ENCODE results near the gene TGFBR1.

The TGFBR1 gene

DNA sequence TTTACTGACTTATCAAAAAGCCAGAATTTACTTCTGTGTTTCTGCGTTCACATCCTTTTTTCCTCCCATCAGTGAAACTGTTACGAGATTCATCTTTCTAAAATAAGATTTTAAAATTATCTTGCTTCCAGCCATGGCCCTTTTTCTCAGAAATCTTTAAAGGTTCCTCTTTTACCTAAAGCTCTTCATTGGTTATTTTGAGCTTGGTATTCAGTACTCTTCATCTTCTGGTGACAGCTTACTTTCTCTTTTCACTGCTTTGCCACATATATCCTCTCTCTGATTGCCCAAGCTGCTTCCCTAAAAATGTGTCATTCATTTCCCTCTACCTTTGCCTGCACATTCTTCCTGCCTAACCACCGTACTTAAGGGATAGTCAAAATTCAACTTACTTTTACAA lies 32.3 kb downstream of the TGFBR1 start:
- no peak for DNase-seq (ENCODE audit: low spot score)

DNA sequence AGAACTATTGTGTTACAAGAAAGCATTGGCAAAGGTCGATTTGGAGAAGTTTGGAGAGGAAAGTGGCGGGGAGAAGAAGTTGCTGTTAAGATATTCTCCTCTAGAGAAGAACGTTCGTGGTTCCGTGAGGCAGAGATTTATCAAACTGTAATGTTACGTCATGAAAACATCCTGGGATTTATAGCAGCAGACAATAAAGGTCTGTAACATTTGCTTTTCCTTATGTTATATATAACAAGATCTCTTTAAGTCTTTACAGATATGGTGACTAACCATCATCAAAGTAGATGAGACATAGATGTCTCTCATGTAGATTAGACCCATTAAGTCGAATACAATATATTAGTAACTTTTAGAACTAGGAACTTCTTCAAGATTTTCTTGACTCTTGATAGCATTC lies 33.0 kb downstream of the TGFBR1 start:
- no peak for DNase-seq (ENCODE audit: low spot score)

DNA sequence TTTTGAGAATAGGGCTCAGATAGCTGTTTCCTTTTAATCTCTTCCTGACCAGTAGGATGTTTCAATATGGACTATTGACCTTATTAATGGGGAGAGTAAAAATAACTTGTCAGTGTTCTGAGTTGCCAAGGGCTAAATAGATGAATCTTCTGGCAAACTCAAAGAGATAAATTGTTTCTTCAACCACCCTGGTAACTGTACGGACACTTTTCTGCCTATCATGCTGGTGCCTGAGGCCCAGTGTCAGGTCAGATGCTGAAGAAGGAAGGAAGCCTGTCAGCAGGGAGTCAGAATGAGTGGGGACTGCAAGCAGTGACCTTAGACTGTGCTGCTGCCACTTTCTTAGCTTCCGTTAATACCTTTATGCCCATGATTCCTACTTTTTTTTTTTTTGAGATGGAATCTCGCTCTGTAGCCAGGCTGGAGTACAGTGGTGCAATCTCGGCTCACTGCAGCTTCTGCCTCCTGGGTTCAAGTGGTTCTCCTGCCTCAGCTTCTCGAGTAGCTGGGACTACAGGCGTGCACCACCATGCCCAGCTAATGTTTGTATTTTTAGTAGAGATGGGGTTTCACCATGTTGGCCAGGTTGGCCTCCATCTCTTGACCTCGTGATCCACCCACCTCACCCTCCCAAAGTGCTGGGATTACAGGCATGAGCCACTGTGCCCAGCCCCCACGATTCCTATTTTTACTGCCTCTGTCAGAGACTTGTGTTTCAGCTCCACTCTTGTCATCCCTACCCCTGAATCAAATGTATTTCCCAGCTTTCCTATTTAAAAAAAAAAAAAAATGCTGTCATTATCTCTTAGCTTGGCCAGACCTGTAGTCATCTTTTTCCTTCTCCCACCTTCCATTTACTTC lies 33.7 kb downstream of the TGFBR1 start:
- DNase-seq (ENCODE audit: low spot score) = no peak

DNA sequence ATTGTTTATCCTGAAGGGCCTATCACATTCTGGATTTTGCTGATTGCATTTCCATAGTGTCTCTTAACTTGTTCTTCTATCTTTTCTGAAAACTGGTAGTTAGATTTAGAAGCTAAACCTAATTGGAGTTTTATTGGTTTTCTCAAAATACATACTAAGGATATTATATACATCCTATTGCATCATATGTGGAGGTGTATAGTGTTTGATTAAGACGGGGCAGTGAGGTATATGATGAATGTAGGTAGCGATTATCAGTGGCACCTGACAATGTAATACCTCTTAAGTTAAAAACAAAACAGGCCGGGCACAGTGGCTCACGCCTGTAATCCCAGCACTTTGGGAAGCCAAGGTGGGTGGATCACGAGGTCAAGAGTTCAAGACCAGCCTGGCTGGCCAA lies 35.0 kb downstream of the TGFBR1 start:
- no peak for DNase-seq (ENCODE audit: low spot score)

DNA sequence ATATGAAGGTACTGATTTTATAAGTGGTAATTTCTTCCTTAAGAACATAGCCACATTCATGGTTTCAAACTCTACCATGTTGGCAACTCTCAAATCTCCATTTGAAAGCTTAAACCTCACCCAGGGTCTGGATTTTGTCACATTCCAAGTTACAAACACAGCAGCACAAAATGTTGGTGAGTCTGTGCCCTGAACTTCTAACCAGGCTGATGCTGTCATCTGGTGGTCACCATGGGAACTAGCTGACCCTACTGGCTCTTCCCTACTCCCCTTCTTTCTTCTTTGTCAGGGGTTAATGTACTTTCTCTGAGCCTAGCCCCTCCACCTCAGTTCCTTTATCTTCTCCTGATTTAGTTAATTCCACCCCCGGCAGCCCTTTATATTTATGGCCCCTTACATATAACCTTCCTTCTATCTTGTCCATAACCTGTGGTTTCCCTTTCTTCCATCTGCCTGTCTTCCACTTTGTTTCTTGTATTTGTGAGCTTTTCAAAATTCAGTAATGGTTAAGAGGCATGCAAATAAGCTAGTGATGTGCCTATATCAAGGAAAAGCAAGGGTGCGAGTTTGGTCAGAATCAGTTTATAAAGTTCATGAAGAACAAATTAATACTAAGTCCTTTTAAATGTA lies 35.9 kb downstream of the TGFBR1 start:
- peak; percentile 38 for DNase-seq (ENCODE audit: low spot score)

DNA sequence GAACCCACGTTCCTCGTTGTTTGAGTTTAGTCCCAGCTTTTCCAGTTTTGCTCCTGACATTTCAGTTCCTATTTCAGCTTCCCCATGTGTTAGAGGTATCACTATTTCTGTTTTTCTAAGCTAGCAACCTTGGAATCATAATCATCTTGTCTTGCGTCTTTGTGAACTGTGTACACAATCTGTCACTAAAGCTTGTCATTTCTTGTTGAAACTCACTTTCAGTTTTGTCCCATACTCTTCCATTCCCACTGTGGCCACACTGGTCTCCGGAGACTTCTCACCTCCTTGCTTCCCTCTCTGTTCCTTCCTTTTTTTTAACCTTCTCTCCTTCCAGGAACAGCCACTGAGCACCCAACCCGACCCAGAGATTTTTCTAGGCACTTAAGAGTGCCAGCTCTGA lies 36.9 kb downstream of the TGFBR1 start:
- no peak for DNase-seq (ENCODE audit: low spot score)

GRCh38 chr9:99142275-99142674 lies 37.4 kb downstream of the TGFBR1 start:
- no peak for DNase-seq (ENCODE audit: low spot score)

- DNase-seq (ENCODE audit: low spot score) = no peak
These were observed 38.7 kb downstream of the TGFBR1 start for GRCh38 chr9:99143655-99144054.

DNA sequence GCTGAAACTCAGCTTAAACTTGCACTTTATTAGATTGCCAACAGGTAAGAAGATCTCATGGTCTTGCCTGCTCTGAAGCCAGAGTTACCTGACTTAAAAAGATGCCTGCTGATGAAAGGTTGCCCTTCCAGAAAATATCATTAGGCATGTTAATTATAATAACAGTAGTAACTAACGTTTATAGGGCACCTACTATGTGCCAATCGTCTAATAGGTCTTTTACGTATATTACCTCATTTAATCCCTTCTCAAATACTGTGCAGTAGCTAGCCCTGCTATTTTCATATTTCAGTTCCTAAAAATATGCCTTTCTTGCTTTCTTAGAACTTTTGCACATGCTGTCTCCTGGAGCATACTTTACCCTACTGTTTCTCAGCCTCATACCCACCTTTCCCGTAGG lies 40.1 kb downstream of the TGFBR1 start:
- no peak for DNase-seq (ENCODE audit: low spot score)

- DNase-seq (ENCODE audit: low spot score) = no peak
These were observed 41.7 kb downstream of the TGFBR1 start for GRCh38 chr9:99146574-99146973.

DNA sequence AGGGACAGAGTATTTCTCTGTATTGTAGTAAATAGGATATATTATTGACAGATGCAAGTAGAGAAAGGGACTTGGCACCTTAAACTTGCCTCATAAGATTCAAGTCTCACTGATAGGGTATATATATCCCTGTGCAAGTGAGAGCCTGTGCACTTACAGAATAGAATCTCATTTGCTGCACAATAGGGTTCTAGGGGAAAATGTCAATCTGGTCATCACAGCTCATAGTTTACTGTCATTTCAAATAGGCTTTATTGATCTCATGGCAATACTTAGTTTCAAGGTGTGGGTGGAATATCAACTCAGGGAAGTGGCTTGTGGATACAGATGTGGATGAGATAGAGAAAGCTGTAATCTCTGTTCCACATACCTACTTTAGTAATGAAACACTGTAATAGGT lies 42.3 kb downstream of the TGFBR1 start:
- DNase-seq (ENCODE audit: low spot score) = no peak

- no peak for DNase-seq (ENCODE audit: low spot score)
These were observed 45.7 kb downstream of the TGFBR1 start for GRCh38 chr9:99150451-99151171.

GRCh38 chr9:99154356-99154755 lies 49.4 kb downstream of the TGFBR1 start:
- DNase-seq (ENCODE audit: low spot score) = no peak

DNA sequence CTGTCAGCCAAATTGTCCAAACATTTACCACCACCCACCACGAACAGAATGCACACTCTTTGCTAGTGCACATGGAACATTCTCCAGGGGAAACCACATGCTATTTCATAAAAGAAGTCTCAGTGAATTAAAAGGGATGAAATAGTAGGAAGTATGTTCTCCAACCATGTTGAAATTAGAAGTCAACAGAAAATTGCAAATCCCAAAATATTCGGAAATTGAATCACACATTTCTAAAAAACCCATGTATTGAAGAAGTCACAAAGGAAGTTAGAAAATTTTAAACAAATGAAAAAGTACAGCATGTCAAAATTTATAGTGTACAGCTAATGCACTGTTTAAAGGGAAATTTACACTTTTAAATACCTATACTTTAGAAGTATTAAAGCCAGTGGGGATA lies 50.8 kb downstream of the TGFBR1 start:
- DNase-seq (ENCODE audit: low spot score) = no peak

- no peak for DNase-seq (ENCODE audit: low spot score)
These were observed 53.7 kb downstream of the TGFBR1 start for GRCh38 chr9:99158629-99159028.

GRCh38 chr9:99160173-99160572 lies 55.3 kb downstream of the TGFBR1 start:
- DNase-seq (ENCODE audit: low spot score) = no peak

DNA sequence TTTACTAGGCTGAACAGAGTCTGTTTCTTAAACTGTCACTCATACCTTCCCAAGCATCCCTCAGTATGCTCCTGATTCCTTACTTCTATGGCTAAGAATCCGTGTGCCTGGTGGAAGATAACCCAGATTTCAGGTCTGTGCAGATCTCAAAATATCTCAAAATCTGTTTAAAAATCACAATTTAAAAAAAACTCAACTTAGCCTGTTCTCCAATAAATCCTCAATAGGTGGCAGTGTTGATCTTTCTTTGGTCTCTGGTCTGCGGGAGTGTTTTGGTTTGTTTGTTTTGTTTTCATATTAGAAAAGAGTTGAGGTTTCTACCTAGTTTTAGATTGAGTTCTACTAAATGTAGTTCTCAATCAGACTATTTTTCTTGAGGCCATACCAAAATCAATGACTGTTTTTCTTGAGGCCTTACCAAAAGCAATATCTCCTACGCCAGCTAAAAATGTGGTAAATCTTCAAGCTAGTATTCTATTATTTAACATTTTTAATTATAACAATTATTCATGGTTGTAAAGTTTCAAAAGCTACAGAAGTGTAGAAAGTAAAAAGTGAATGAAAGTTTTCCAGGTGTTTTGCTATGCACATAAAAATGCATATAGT lies 57.9 kb downstream of the TGFBR1 start:
- peak; percentile 66 for DNase-seq (ENCODE audit: low spot score)

GRCh38 chr9:99166149-99166548 lies 61.2 kb downstream of the TGFBR1 start:
- no peak for DNase-seq (ENCODE audit: low spot score)

DNA sequence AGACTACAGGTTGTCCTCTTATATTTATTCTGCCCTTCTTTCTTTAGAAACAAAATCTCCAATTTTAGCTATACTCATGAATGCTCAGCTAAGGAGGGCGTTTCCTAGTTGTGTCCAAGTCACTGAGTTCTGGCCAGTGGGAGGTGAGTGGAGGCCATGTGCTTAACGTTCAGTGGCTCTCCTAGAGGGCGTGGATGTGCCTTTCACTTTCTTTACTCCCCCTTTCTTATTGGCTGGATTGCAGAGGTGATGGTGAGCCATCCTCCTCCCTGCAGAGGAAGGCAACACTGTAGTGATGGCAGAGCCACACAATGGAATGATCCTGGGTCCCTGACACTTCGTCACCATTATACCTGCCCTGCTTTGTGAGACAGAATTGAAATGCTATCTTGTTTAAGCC lies 62.2 kb downstream of the TGFBR1 start:
- no peak for DNase-seq (ENCODE audit: low spot score)

- peak; percentile 39 for DNase-seq (ENCODE audit: low spot score)
These were observed 62.8 kb downstream of the TGFBR1 start for GRCh38 chr9:99167694-99168093.

GRCh38 chr9:99169086-99169485 lies 64.2 kb downstream of the TGFBR1 start:
- no peak for DNase-seq (ENCODE audit: low spot score)

DNA sequence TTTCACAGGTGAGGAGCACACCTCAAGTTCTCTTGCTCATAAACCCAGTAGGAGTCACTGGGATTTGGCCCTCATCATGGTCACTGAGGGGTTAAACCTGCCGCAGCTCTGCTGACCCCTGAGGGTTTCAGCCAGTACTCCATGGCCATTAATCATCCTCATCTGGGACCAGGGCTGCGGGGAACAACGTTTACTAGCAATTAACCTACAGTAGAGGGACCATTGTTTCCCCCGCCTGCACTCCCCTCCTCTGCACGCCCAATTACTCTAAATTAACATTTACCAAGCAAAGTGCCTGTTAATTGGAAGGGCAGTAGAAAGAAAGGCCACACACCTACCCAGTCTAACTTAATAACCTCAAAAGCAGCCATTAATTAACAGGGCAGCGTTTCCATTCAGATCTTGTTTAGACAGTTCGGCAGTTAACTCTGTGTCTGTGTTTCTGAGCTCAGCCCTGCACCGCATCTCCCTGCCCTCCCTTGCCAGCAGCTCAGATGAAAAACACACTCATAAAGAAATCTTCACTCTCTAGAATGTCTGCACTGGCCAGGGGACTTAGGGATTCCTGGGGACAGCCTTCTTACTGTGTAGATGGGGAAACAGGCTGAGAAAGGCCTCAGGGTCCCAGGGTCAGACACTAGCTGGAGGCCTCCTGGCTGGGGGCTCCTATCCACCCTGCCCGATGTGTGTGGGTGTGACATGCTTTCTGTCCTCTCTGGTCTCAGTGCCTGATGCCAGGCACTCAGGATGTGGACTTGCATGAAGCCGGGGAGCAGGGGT lies 65.3 kb downstream of the TGFBR1 start:
- no peak for DNase-seq (ENCODE audit: low spot score)

All from activated CD4-positive, alpha-beta T cell treated with anti-CD3 and anti-CD28 coated beads, Interleukin-2, Interleukin-4, amounts not matched to agents 100 ng/mL and 50 ng/mL, durations not matched to agents 16 hours and 8 hours (primary cell).